IMR-90 (cell line): ENCODE results near the gene C3orf33.

ENCODE experiments used
- CEBPB ChIP-seq: IDR thresholded peaks from 2 replicates; pipeline ENCODE4 v1.6.1; 2012; ENCODE audit warnings: low read depth, low read length, improper control_type of control experiment
- FOS ChIP-seq: fragments of 150-350 bp; IDR thresholded peaks from 2 replicates; pipeline ENCODE4 v1.6.1; 2016; ENCODE audit warnings: low read depth, low read length
- MAFK ChIP-seq: IDR thresholded peaks from 2 replicates; pipeline ENCODE4 v1.6.1; 2012; ENCODE audit warnings: low read depth, low read length, improper control_type of control experiment
- MAZ ChIP-seq: IDR thresholded peaks from 2 replicates; pipeline ENCODE4 v1.6.1; 2012; ENCODE audit warnings: low read depth, mild to moderate bottlenecking, low read length, improper control_type of control experiment, moderate library complexity, borderline replicate concordance
- POLR2A ChIP-seq: IDR thresholded peaks from 2 replicates; pipeline ENCODE4 v1.6.1; 2012; ENCODE audit warnings: mild to moderate bottlenecking, low read depth, low read length
- RAD21 ChIP-seq: IDR thresholded peaks from 2 replicates; pipeline ENCODE4 v1.6.1; 2012; ENCODE audit warnings: low read length, improper control_type of control experiment
- RFX5 ChIP-seq: IDR thresholded peaks from 2 replicates; pipeline ENCODE4 v1.8.0; 2012; ENCODE audit warnings: low read depth, mild to moderate bottlenecking, low read length, moderate library complexity
- SMC3 ChIP-seq: fragments of 150-350 bp; IDR thresholded peaks from 2 replicates; pipeline ENCODE4 v1.6.1; 2016; ENCODE audit warnings: low read depth, mild to moderate bottlenecking, antibody characterized with exemption, low read length, moderate library complexity
- TF ChIP-seq, protein P1 (sequence below): fragments of 150-350 bp; IDR thresholded peaks from 2 replicates; pipeline ENCODE4 v1.6.1; 2017; ENCODE audit warnings: mild to moderate bottlenecking, antibody characterized with exemption, low read length, low read depth
- TF ChIP-seq, protein P2 (sequence below): conservative IDR thresholded peaks from 2 replicates; pipeline ENCODE4 v1.5.1; 2012; ENCODE audit warnings: mild to moderate bottlenecking, low read depth, low read length, improper control_type of control experiment

DNA sequence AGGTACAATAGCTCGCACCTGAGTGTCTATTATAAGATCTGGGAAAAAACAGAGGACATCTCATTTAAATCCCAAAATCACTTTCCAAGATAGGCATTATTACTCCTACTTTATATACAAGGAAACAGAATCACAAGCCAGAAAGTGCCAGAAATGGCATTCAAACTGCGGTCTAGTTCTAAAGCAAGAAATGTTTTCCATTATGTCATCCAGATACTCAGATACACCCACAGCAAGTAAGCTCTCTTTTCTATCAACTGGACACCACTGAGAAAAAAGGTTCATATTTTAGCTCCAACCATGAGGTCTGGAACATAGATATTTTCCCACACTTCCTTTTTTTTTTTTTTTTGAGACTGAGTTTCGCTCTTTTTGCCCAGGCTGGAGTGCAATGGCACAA, 40.0 kb upstream of the C3orf33 start:
- TF ChIP-seq, protein P1, sequence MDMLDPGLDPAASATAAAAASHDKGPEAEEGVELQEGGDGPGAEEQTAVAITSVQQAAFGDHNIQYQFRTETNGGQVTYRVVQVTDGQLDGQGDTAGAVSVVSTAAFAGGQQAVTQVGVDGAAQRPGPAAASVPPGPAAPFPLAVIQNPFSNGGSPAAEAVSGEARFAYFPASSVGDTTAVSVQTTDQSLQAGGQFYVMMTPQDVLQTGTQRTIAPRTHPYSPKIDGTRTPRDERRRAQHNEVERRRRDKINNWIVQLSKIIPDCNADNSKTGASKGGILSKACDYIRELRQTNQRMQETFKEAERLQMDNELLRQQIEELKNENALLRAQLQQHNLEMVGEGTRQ: no peak
- no peak for TF ChIP-seq POLR2A
- TF ChIP-seq, protein P2, sequence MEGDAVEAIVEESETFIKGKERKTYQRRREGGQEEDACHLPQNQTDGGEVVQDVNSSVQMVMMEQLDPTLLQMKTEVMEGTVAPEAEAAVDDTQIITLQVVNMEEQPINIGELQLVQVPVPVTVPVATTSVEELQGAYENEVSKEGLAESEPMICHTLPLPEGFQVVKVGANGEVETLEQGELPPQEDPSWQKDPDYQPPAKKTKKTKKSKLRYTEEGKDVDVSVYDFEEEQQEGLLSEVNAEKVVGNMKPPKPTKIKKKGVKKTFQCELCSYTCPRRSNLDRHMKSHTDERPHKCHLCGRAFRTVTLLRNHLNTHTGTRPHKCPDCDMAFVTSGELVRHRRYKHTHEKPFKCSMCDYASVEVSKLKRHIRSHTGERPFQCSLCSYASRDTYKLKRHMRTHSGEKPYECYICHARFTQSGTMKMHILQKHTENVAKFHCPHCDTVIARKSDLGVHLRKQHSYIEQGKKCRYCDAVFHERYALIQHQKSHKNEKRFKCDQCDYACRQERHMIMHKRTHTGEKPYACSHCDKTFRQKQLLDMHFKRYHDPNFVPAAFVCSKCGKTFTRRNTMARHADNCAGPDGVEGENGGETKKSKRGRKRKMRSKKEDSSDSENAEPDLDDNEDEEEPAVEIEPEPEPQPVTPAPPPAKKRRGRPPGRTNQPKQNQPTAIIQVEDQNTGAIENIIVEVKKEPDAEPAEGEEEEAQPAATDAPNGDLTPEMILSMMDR: no peak
- TF ChIP-seq RAD21: no peak
- TF ChIP-seq MAFK: no peak
- TF ChIP-seq MAZ: no peak
- TF ChIP-seq SMC3: no peak
- TF ChIP-seq CEBPB: no peak
- no peak for TF ChIP-seq FOS
- no peak for TF ChIP-seq RFX5
